OCI-M1 (cell line): Measurements from ENCODE around the gene C1orf210.

Source experiments
- DNase-seq: peaks from one replicate; lab custom pipeline; 2025; lab: John Stamatoyannopoulos, UW

C1orf210 gene

DNA sequence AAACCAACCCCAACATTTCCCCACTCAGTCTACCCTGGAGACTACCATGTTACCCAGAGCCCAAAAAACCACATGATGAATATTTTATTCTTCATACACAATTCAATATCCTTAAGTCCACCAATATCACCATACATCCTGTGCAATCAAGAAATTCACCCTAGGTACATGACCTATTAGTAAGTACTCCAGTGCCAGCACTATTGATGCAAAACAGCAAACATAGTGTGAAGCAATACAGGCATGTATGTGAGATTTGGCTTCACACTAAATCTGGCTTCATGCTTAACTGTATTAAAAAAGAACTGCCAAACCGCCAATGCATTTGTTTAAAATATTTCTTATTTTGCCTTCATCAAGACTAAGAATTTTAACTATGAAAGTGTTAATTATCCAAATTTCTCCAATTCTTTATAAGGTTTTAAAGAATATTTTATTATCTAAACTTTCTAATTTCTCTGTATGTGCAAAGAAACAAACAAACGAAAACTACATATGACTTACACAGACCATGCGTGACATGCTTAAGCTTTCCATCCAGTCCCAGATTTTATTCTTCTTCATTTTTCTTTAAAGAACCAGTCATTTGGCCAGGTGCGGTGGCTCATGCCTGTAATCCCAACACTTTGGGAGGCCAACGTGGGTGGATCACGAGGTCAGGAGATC, 38.0 kb downstream of the C1orf210 start:
- DNase-seq: no peak

- DNase-seq: no peak
These were observed 38.7 kb downstream of the C1orf210 start for GRCh38 chr1:43246466-43247213.

DNA sequence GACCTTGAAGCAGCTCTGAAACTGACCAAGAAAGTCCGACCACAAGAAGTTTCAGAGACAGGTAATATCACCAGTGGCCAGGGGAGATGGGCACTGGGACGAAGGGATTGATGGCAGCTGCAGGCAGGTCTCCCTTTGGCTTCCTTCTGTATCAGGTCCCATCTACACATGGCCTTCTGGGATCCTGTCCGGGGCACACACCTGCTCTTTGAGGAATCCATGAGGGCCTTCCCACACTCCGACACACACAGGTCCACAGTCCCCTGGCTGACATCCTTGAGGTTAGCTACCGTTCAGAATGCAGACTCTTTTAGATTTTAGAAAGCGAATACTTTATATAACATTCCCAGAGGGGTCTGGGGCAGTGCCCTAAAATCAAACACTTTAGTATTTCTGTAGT, 42.1 kb downstream of the C1orf210 start:
- no peak for DNase-seq

DNA sequence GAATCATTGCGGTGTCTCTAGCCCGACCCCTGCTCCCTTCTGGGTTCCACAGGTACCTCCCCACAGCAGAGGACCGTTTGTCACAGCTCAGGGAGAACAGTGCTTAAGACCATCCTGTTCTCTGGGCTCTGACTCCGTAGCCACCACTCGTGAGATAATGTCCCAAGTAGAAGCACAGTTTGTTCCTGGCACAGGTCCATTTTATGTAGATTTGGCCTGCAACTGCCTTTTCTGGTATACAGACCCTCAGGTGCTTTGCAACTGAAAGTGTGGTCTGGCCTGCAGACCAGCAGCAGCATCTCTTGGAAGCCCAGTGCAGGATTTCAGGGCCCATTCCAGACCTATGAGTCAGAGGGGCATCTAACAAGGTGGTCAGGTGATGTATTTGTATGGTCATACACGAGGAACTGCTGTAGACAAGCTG, 44.0 kb downstream of the C1orf210 start:
- DNase-seq: no peak

DNA sequence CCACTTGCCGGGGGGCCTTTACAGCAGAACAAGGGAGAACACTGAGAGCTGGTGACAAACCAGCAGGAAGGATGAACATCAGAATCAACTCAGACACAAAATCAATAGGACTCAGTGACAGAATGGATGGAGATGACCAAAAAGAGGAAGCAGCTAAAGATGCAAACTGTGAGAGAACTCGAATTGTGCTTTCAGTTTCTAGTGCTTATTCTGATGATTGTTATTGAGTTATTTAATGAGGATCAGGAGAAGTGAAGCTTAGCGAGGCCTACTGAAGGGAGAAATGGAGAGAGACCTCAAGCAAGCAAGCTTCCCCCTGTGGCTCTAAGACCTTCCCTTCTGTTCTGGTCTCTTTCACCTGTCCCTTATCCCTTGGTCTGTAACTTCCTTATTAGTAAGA, 45.9 kb downstream of the C1orf210 start:
- peak; percentile 63 for DNase-seq

- no peak for DNase-seq
These were observed 46.4 kb downstream of the C1orf210 start for GRCh38 chr1:43238991-43239469.

DNA sequence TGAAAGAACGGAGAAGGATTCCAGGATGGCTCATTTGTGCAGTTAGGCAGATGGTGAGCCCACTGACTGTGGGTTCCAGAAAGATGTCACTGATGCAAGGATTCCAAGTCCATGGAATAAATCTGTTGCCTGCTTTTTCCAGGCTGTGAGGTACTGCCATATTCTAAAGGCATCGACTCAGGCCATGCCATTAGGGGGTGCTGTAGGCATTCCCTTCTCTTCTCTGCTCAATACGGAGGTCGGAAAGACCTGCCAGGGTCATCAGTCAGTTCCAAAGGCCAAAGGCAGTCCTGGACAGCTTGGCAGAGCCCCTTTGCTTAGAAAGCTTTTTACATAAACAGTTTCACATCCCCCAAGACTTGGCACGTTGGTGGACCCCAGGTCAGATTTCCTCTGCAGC, 47.3 kb downstream of the C1orf210 start:
- peak; percentile 80 for DNase-seq

GRCh38 chr1:43237121-43237520, 48.3 kb downstream of the C1orf210 start:
- DNase-seq: no peak

- no peak for DNase-seq
These were observed 49.8 kb downstream of the C1orf210 start for GRCh38 chr1:43235451-43236121.

DNA sequence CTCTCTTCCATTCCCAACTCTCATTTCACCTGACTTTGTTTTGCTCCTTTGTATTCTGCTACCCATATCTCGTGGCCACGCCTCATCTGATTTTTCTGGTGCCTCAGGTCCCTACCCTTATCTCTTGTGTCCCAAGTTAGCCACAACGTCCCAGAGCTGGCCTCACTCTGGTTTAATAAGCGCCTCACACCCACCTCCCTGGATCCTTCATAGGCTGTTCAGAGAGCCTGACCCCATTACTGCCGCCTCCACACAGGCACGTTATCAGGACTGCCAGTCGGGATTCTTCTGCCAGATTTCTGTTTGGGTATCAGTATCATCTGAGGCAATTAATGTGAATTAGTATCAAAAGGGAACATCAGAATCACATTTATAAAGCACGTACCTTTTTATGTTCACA, 50.3 kb downstream of the C1orf210 start:
- peak; percentile 17 for DNase-seq

- no peak for DNase-seq
These were observed 51.1 kb downstream of the C1orf210 start for GRCh38 chr1:43234267-43234666.

- DNase-seq: no peak
These were observed 51.8 kb downstream of the C1orf210 start for GRCh38 chr1:43233631-43234030.

DNA sequence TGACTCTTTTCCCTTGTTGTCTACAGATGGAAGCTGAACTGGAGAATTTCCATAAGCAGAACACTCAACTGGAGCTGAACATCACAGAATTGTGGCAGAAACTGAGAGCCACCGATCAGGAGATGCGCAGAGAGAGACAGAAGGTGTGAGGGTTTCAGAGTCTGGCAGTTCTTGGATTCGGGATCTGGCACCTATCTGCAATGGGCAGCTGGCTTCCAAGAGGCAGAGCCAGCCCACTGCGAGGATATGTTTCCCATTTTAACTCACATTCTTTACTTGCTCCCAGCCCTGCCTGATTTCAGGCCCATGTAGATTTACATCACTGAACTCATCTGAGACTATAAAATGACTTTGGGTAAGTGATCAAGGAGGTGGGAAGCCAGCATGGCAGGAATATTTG, 52.9 kb downstream of the C1orf210 start:
- DNase-seq: no peak

- no peak for DNase-seq
These were observed 53.3 kb downstream of the C1orf210 start for GRCh38 chr1:43232074-43232473.
